Esophagus (tissue), 2 donors: ENCODE measurements around the gene GAPVD1. TPM values are rescaled to one million over a fixed set of nuclear protein-coding genes. Genes with fewer than 3 reads are reported as not detected.

Experiments
- H3K27ac ChIP-seq, 2 donors: one replicate each; pipeline ENCODE4 v1.5.1; 2013; ENCODE audit warnings: low read depth in 2 of 2, mild to moderate bottlenecking in 2 of 2, inconsistent platforms in 1 of 2, low read length in 1 of 2, moderate library complexity in 1 of 2
- H3K27me3 ChIP-seq, 2 donors: one replicate each; pipeline ENCODE4 v1.6.1; 2013; ENCODE audit warnings: low read length in 2 of 2, control low read depth in 1 of 2, mild to moderate bottlenecking in 1 of 2; ENCODE audit not compliant: insufficient read depth in 2 of 2, control insufficient read depth in 1 of 2
- H3K36me3 ChIP-seq, 2 donors: one replicate each; pipeline ENCODE4 v1.6.1; 2013; ENCODE audit warnings: low read length in 1 of 2; ENCODE audit not compliant: control insufficient read depth in 2 of 2, insufficient read depth in 2 of 2
- H3K4me1 ChIP-seq, 2 donors: one replicate each; pipeline ENCODE4 v1.6.1; 2013; ENCODE audit warnings: low read length in 1 of 2; ENCODE audit not compliant: control insufficient read depth in 2 of 2, insufficient read depth in 2 of 2
- H3K4me3 ChIP-seq, 2 donors: one replicate each; pipeline ENCODE4 v1.5.1; 2013; ENCODE audit warnings: low read length in 2 of 2, mild to moderate bottlenecking in 2 of 2, low read depth in 1 of 2, moderate library complexity in 1 of 2
- H3K9me3 ChIP-seq, 2 donors: one replicate each; pipeline ENCODE4 v1.6.1; 2013; ENCODE audit warnings: mild to moderate bottlenecking in 2 of 2, low read depth in 1 of 2, low read length in 1 of 2, moderate library complexity in 1 of 2; ENCODE audit not compliant: control insufficient read depth in 2 of 2, insufficient read depth in 1 of 2
- WGBS, 2 donors: extraction: QIAGEN DNeasy Blood & Tissue Kit; methylation state at CpG; one replicate each; pipeline ENCODE4 v1.1.7; 2013; 5-methylcytosine and 5-hydroxymethylcytosine counted together
- polyA plus RNA-seq, 2 donors: library from polyadenylated mRNA; stranded (reverse); fragments of 200-250 nt; gene quantifications; one replicate each; pipeline ENCODE4 v1.2.3, GENCODE V29; 2013
- donor health status: healthy with polysubstance abuse.
- donor health status: Bipolar disorder and iron deficiency.

Gene GAPVD1
- polyA plus RNA-seq, 2 donors, result 9.9 to 10.9 TPM

DNA sequence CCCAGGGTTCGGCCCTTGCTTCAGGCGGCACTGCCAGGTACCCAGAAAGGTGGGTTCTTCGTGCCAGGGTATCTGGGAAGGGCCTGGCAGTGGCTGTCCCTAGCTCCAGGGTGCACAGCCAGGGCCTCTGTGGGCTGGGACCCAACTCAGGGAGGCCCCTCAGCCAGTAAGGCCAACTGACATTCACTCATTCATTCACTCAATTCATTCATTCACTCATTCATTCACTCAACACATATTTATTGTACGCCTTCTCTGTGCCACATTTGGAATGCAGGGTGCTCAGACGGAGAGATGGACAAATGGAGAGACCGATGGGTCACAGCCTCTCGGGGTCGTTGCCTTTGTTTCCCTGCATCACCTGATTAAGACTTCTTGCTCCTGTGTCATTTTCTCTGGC lies 154.9 kb downstream of the GAPVD1 start:
- H3K4me1 ChIP-seq, result no peaks in the 10 kb centered on the region
- 93 to 94% methylated on average over 8 of the region's 8 CpGs for WGBS, 2 donors
- H3K4me3 ChIP-seq, result no peak overlapping the region
- H3K9me3 ChIP-seq, result no peaks in the 10 kb centered on the region
- no peak overlapping the region for H3K27ac ChIP-seq
- no peaks in the 10 kb centered on the region for H3K36me3 ChIP-seq
- no peaks in the 10 kb centered on the region for H3K27me3 ChIP-seq

Other genes starting within 250 kb of the GAPVD1 start
- gene SCAI, start 118.3 kb upstream of the GAPVD1 start, polyA plus RNA-seq, result 1 to 10 TPM in 1 of 2 donors, under 1 TPM in 1; 0.89 to 1.2 TPM
- gene PPP6C, start 72.0 kb upstream of the GAPVD1 start, polyA plus RNA-seq, result 10 to 100 TPM; 17.2 to 22.7 TPM
- gene RABEPK, start 61.3 kb upstream of the GAPVD1 start, polyA plus RNA-seq, result 10 to 100 TPM; 10.8 to 17.7 TPM
- gene HSPA5, start 20.5 kb upstream of the GAPVD1 start, polyA plus RNA-seq, result 100 to 1,000 TPM in 1 of 2 donors, 10 to 100 TPM in 1; 63.8 to 138 TPM